IPS-20b (cell line): Measurements from ENCODE around the gene DLG5.
"Not testable (repeated sequence)": the region's sequence is repeated elsewhere in the genome, so short reads cannot be mapped to it uniquely, and the experiment has no call there.

Source experiments
- H3K27ac ChIP-seq: one replicate; pipeline ENCODE4 v1.5.1; 2013; ENCODE audit warnings: low read length
- H3K27me3 ChIP-seq: 2 replicates; pipeline ENCODE4 v1.6.1; 2013; ENCODE audit warnings: mild to moderate bottlenecking, low read length, inconsistent platforms; ENCODE audit not compliant: insufficient read depth
- H3K36me3 ChIP-seq: 2 replicates; pipeline ENCODE4 v1.6.1; 2013; ENCODE audit warnings: low read depth, mild to moderate bottlenecking, inconsistent platforms, low read length, moderate library complexity; ENCODE audit not compliant: insufficient read depth
- H3K4me1 ChIP-seq: 2 replicates; pipeline ENCODE4 v1.6.1; 2013; ENCODE audit warnings: mild to moderate bottlenecking, control low read depth, inconsistent platforms, low read length, moderate library complexity; ENCODE audit not compliant: insufficient read depth
- H3K4me3 ChIP-seq: 2 replicates; pipeline ENCODE4 v1.5.1; 2013; ENCODE audit warnings: mild to moderate bottlenecking, low read length, inconsistent platforms
- H3K9ac ChIP-seq: 2 replicates; pipeline ENCODE4 v1.6.1; 2013; ENCODE audit warnings: low read depth, mild to moderate bottlenecking, inconsistent platforms, low read length, moderate library complexity
- H3K9me3 ChIP-seq: 2 replicates; pipeline ENCODE4 v1.6.1; 2013; ENCODE audit warnings: mild to moderate bottlenecking, low read depth, low read length, inconsistent platforms; ENCODE audit not compliant: insufficient read depth

Gene DLG5

GRCh38 chr10:77773631-77774426, 152.7 kb downstream of the DLG5 start:
- H3K4me3 ChIP-seq, result no peak overlapping the region
- H3K9me3 ChIP-seq, result peaks cover 13% of the 10 kb centered on the region; the same call in 1 of the 2 replicates
- no peak overlapping the region for H3K27ac ChIP-seq
- H3K27me3 ChIP-seq, result no peaks in the 10 kb centered on the region
- H3K4me1 ChIP-seq, result no peaks in the 10 kb centered on the region
- H3K9ac ChIP-seq, result no peak overlapping the region
- no peaks in the 10 kb centered on the region for H3K36me3 ChIP-seq

GRCh38 chr10:77772852-77773600, 153.5 kb downstream of the DLG5 start:
- H3K9ac ChIP-seq, H3K27ac ChIP-seq, H3K27me3 ChIP-seq, H3K36me3 ChIP-seq, H3K4me1 ChIP-seq, H3K4me3 ChIP-seq: not testable (repeated sequence)
- H3K9me3 ChIP-seq, result peaks cover 13% of the 10 kb centered on the region; the same call in 1 of the 2 replicates

- H3K4me3 ChIP-seq, result no peak overlapping the region
- no peaks in the 10 kb centered on the region for H3K27me3 ChIP-seq
- no peaks in the 10 kb centered on the region for H3K36me3 ChIP-seq
- 0 out of 2 replicates have a peak, but pooled peaks cover 5% of the 10 kb centered on the region for H3K9me3 ChIP-seq
- H3K4me1 ChIP-seq, result no peaks in the 10 kb centered on the region
- no peak overlapping the region for H3K27ac ChIP-seq
- no peak overlapping the region for H3K9ac ChIP-seq
Measured at GRCh38 chr10:77771851-77772250, 154.7 kb downstream of the DLG5 start.

- H3K4me1 ChIP-seq, result no peaks in the 10 kb centered on the region
- no peak overlapping the region for H3K4me3 ChIP-seq
- no peaks in the 10 kb centered on the region for H3K36me3 ChIP-seq
- H3K27me3 ChIP-seq, result no peaks in the 10 kb centered on the region
- no peak overlapping the region for H3K9ac ChIP-seq
- no peak overlapping the region for H3K27ac ChIP-seq
- 0 out of 2 replicates have a peak, but pooled peaks cover 1% of the 10 kb centered on the region for H3K9me3 ChIP-seq
Measured at GRCh38 chr10:77771450-77771849, 155.1 kb downstream of the DLG5 start.

DNA sequence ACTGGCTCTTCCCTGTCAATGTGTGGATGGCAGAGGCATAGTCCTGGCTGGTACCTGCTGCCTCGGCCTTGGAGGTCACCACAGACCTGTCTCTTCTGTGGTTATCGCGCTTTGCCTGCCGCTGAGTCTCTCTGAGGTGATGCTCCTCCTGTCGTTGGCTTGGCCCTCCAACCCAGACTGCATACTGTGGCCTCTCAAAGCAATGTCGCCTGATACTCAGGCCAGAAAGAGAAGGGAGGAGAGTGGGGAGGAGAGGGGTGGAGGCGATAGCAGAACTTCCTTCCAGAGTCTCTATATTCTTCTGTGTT, 155.7 kb downstream of the DLG5 start:
- no peaks in the 10 kb centered on the region for H3K4me1 ChIP-seq
- no peak overlapping the region for H3K9ac ChIP-seq
- H3K36me3 ChIP-seq, result no peaks in the 10 kb centered on the region
- no peaks in the 10 kb centered on the region for H3K9me3 ChIP-seq
- H3K27ac ChIP-seq, result no peak overlapping the region
- H3K27me3 ChIP-seq, result no peaks in the 10 kb centered on the region
- no peak overlapping the region for H3K4me3 ChIP-seq

DNA sequence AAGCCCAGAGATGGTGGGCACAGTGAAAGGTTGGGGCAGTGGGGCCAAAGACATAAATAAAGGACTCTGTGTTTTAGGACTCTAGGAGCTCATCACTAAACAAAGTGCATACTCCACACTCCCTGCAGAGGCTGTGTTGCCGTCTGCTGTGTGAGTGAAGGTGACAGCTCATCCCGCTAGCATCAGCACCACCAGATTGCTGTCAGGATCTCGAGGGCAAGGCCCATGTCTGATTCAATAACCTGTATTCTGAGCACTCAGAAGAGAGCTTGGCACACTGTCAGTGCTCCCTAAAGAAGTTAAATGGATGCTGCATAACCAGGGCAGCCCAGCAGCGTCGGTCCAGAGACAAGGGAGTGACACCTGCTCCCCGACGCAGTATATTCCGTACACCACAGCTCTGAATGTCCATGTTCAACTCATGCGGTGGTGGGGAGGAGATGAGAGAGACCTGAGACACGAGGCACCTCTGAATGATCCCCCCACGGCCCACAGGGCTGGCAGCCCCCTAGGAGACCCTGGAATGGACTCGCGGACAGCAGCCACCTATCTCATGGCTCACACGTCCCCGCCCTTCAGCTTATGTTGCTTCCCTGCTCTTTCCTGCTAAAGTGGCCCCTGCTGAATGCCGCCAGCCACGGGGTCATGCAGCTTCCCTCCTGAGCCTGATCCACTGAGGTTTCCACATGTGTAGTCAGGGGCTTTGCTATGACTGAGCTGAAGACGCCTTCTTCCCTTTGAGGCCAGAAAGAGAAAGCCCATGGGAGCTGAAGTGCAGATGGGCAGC, 156.3 kb downstream of the DLG5 start:
- no peak overlapping the region for H3K27ac ChIP-seq
- H3K27me3 ChIP-seq, result no peaks in the 10 kb centered on the region
- H3K9ac ChIP-seq, result no peak overlapping the region
- H3K36me3 ChIP-seq, result no peaks in the 10 kb centered on the region
- no peak overlapping the region for H3K4me3 ChIP-seq
- H3K9me3 ChIP-seq, result no peaks in the 10 kb centered on the region
- no peaks in the 10 kb centered on the region for H3K4me1 ChIP-seq

- H3K27ac ChIP-seq, result no peak overlapping the region
- H3K9ac ChIP-seq, result no peak overlapping the region
- H3K4me3 ChIP-seq, result no peak overlapping the region
- H3K9me3 ChIP-seq, result no peaks in the 10 kb centered on the region
- no peaks in the 10 kb centered on the region for H3K36me3 ChIP-seq
- no peaks in the 10 kb centered on the region for H3K27me3 ChIP-seq
- H3K4me1 ChIP-seq, result no peaks in the 10 kb centered on the region
Measured at GRCh38 chr10:77768039-77768438, 158.5 kb downstream of the DLG5 start.

- Histone ChIP-seq H3K36me3 (no peaks in the 10 kb centered on the region), H3K4me3 (no peak overlapping the region), H3K9me3 (no peaks in the 10 kb centered on the region), H3K27me3 (no peaks in the 10 kb centered on the region), H3K4me1 (no peaks in the 10 kb centered on the region), H3K9ac (no peak overlapping the region), H3K27ac (no peak overlapping the region)
Measured at GRCh38 chr10:77763453-77764430, 162.8 kb downstream of the DLG5 start.

DNA sequence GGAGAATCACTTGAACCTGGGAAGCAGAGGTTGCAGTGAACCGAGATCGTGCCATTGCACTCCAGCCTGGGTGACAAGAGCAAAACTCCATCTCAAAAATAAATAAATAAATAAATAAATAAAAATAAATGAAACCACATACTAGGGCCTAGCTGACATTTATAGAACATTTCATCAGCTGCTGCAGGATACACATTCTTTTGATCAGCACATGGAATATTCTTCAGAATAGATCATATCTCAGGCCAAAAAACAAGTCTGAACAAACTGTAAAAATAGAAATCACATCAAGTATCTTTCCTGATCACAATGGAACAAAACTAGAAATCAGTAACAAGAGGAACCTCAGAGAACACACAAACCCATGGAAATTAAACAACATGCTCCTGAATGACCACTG, 168.1 kb downstream of the DLG5 start:
- not testable (repeated sequence) for H3K27ac ChIP-seq, H3K9me3 ChIP-seq, H3K9ac ChIP-seq, H3K27me3 ChIP-seq, H3K4me3 ChIP-seq, H3K4me1 ChIP-seq, H3K36me3 ChIP-seq

DNA sequence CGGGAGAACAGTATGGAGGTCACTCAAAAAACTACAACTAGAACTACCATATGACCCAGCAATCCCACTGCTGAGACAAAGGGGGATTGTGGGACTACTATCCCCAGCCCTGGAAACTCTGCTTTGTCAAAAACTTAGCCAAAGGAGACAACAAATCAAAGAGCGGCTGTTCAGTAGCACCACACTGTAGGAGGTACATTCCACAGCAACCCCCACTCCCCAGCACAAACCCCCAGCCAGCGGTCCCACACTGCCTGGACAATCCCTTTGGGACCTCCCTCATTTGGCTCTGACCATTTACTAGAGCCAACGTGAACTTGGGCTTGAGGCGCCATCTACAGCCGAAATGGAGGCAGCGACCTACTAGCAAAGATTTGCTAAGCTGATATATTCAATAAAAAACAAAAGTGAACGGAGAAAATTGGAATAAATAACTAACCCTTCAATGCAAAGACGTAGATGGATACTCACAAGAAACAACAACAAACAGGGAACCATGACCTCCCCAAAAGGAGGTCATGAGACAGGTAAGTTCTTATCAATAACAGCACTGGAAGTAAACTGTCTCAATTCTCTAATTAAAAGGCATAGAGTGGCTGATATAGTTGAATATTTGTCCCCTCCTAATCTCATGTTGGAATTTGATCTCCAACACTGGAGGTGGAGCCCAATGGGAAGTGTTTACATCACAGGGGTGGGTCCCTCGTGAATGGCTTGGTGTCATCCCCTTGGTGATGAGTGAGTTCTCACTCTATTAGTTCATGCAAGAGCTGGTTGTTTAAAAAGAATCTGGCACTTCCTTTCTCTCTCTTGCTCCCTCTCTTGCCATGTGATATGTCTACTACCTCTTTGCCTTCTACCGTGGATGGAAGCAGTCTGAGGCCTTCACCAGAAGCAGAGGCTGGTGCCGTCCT, 170.0 kb downstream of the DLG5 start:
- Histone ChIP-seq H3K27ac (no peak overlapping the region), H3K9ac (no peak overlapping the region), H3K4me1 (no peaks in the 10 kb centered on the region), H3K27me3 (no peaks in the 10 kb centered on the region), H3K9me3 (no peaks in the 10 kb centered on the region), H3K36me3 (no peaks in the 10 kb centered on the region), H3K4me3 (no peak overlapping the region)
